ENCODE measurements around the gene SYNE1.

The SYNE1 gene

GRCh38 chr6:152127432-152128165 is 509.6 kb downstream of the SYNE1 start:
- DNase-seq = no peak

GRCh38 chr6:152124429-152125074 is 512.6 kb downstream of the SYNE1 start:
- peak; percentile 60 to 78 (median 78) for DNase-seq

- DNase-seq = no peak
Measured at GRCh38 chr6:152123076-152123475, 514.1 kb downstream of the SYNE1 start.

GRCh38 chr6:152122434-152122833 is 514.7 kb downstream of the SYNE1 start:
- no peak for DNase-seq

GRCh38 chr6:152121910-152122309 is 515.3 kb downstream of the SYNE1 start:
- DNase-seq = no peak

GRCh38 chr6:152119831-152120230 is 517.3 kb downstream of the SYNE1 start:
- no peak for DNase-seq

GRCh38 chr6:152118678-152119077 is 518.5 kb downstream of the SYNE1 start:
- DNase-seq = no peak

GRCh38 chr6:152118224-152118623 is 518.9 kb downstream of the SYNE1 start:
- no peak for DNase-seq

- DNase-seq = no peak
Measured at GRCh38 chr6:152117156-152118133, 519.7 kb downstream of the SYNE1 start.

GRCh38 chr6:152112491-152113261 is 524.5 kb downstream of the SYNE1 start:
- DNase-seq = peak; percentile 66 to 88 (median 88)

GRCh38 chr6:152110886-152111820 is 526.0 kb downstream of the SYNE1 start:
- DNase-seq = peak in 1 of 3 donors; percentile 21

GRCh38 chr6:152107973-152108372 is 529.2 kb downstream of the SYNE1 start:
- DNase-seq = no peak

GRCh38 chr6:152100183-152100618 is 537.0 kb downstream of the SYNE1 start:
- DNase-seq = peak; percentile 92 to 93 (median 92)

GRCh38 chr6:152099446-152100182 is 537.5 kb downstream of the SYNE1 start:
- no peak for DNase-seq

GRCh38 chr6:152098683-152099082 is 538.5 kb downstream of the SYNE1 start:
- DNase-seq = no peak

GRCh38 chr6:152096863-152097496 is 540.2 kb downstream of the SYNE1 start:
- no peak for DNase-seq

GRCh38 chr6:152094992-152095592 is 542.1 kb downstream of the SYNE1 start:
- peak; percentile 94 to 97 (median 96) for DNase-seq

- DNase-seq = no peak
Measured at GRCh38 chr6:152094276-152094675, 542.9 kb downstream of the SYNE1 start.

GRCh38 chr6:152093711-152094110 is 543.5 kb downstream of the SYNE1 start:
- no peak for DNase-seq
